ENCODE results near the gene MOSPD2.

- TF ChIP-seq CTCF (conservative IDR thresholded peaks at IDR 0.05 in 1 of 2, IDR thresholded peaks at IDR 0.05 in 1 of 2; ENCODE audit: extremely low read depth in 1 of 2, insufficient read depth in 1 of 2, low read depth in 1 of 2, low read length in 2 of 2): no peak
- no peak for TF ChIP-seq EZH2 (IDR thresholded peaks at IDR 0.05; ENCODE audit: borderline replicate concordance, low read length)
Measured at GRCh38 chrX:14922437-14922836, 49.2 kb downstream of the MOSPD2 start.
